Measurements from ENCODE around the gene PTPN1.

Gene PTPN1

GRCh38 chr20:50624351-50625016 lies 114.3 kb downstream of the PTPN1 start:
- no peak overlapping the region for H3K4me3 ChIP-seq (ENCODE audit: low read depth, low read length)
- no peak for TF ChIP-seq CTCF (IDR thresholded peaks at IDR 0.05; ENCODE audit: borderline replicate concordance, insufficient read depth, low read depth, low read length)

DNA sequence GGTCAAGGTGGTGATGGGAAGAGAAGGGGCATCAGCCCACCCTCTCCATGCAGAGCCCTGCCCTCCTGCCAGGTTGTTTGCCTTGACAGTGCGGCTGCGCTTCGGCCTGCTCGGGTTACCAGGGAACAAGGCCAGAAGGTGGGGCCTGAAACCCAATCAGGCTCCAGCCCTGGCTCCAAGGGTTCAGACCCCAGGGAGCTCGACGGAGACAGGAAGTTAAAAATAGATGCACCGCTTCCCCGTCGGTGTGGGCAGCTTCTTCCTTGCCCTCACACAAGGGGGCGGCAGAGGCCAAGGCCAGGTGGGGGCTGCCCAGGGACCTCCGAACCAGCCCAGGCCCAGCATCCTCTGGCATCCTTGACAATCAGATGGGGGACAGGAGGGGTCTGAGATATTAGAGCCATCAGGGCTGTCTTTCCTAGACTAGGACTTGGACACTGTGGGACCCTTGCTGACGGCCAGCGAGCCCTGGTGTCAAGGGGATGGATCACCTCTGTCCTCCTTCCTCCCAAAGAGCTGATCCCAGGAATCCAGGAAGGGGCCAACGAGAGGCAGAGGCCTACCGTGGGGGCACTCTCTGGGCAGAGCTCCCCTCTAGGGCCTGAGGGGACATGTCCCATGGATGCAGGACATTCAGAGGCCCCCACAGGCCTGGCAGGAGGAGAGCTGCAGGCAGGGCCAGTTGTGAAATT lies 115.9 kb downstream of the PTPN1 start:
- TF ChIP-seq CTCF (IDR thresholded peaks at IDR 0.05; ENCODE audit: borderline replicate concordance, insufficient read depth, low read depth, low read length) = peak; percentile 49; the same call in 1 of the 2 replicates

DNA sequence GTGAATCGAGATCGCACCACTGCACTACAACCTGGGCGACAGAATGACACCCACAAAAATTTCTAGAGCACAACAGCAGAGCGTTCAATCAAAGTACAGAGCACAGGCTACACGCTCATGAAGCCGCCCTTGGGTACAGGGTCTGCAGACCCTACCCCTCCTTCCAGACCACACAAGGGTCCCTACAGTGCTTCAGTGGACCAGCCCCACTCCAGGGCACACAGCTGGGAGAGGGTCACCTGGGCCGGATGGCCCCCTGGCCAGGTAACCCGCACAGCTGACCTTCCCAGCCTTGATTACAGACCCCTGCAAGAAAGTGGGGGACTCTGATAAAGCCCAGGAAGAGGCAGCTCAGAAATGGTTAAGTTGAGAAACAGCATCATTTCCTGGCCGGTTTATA lies 117.6 kb downstream of the PTPN1 start:
- H3K4me3 ChIP-seq (ENCODE audit: low read depth, low read length) = no peak overlapping the region
- no peak for TF ChIP-seq CTCF (IDR thresholded peaks at IDR 0.05; ENCODE audit: borderline replicate concordance, insufficient read depth, low read depth, low read length)

More for the DNA sequence above, 115.9 kb downstream of the PTPN1 start:
- H3K4me3 ChIP-seq (ENCODE audit: low read depth, low read length) = no peak overlapping the region

DNA sequence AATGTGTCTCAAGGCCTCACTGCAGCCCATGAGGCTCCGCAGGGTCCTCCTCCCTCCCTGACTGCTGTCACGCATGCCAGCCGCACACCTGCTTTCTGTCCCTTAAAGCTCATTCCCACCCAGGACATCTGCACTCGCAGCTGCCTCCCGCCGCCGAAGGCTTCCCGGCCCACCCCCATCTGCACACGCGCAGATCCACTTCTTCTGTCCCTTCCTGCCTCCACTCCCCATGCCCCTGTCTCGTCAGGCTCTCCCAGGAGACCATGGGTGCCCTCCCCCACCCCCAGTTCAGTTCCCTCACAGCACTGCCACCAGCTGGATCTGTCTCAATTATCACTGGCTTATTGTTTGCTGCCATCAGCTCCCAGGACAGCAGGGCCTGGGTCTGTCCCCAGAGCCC lies 118.1 kb downstream of the PTPN1 start:
- no peak for TF ChIP-seq CTCF (IDR thresholded peaks at IDR 0.05; ENCODE audit: borderline replicate concordance, insufficient read depth, low read depth, low read length)
- H3K4me3 ChIP-seq (ENCODE audit: low read depth, low read length) = no peak overlapping the region

- no peak overlapping the region for H3K4me3 ChIP-seq (ENCODE audit: low read depth, low read length)
- TF ChIP-seq CTCF (IDR thresholded peaks at IDR 0.05; ENCODE audit: borderline replicate concordance, insufficient read depth, low read depth, low read length) = no peak
Observed at GRCh38 chr20:50628853-50629669, 118.9 kb downstream of the PTPN1 start.

DNA sequence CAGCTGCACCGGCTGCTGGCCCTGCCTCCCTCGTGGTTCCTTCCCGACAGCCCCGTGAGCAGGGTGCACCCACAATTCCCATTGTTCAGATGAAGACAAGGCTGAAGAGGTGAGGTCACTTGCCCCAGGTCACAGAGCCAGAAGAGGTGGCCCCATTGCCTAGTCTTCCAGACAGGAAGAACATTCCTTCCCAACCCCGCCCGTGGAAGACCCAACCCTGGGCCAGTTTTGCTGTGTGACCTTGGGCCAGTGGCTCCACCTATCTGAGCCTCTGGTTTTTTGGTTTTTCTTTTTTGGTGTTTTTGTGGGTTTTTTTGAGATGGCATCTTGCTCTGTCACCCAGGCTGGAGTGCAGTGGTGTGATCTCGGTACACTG lies 119.5 kb downstream of the PTPN1 start:
- H3K4me3 ChIP-seq (ENCODE audit: low read depth, low read length) = no peak overlapping the region
- TF ChIP-seq CTCF (IDR thresholded peaks at IDR 0.05; ENCODE audit: borderline replicate concordance, insufficient read depth, low read depth, low read length) = no peak
